ENCODE data around the gene CFAP74. TPM values are rescaled to one million over a fixed set of nuclear protein-coding genes. Genes with fewer than 3 reads are reported as not detected.
A peak's percentile ranks its signal among the peaks of the same experiment; 100 is the strongest.

The CFAP74 gene
- total and polyA plus RNA-seq, 9 of the 15 experiments (the other 6 are each of a cell fraction or from before 2014, with no cell fraction given), result 0.03 to 0.15 (median 0.05) TPM; not detected in 6

DNA sequence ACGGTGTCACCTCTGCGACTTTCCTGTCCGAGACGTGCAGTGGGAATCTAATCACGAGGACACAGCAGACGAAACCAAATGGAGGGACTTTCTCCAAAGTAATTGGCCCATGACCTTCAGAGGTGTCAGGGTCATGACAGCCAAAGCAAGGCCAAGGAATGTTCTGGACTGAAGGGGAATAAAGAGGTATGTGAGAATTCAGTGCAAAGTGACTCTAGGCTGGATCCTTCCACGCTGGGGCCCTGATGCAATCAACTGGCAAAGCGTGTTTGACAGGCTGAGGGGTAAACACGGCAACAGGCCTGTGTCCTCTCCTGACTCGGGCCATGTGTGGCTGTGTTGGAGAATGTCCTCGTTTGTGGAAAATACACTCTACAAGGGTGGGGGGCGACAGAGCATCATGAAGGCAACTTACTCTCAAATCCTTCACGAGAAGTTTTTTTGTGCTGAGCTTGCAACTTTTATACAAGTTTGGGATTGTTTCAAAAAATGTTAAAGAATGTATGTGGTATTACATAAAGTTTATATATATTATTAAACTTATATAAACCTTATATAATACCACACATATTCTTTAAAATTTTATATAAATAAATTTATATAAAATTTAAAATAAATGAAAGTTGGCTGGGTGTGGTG lies 1.7 kb downstream of the CFAP74 start (continued):
- TF ChIP-seq, protein P1, sequence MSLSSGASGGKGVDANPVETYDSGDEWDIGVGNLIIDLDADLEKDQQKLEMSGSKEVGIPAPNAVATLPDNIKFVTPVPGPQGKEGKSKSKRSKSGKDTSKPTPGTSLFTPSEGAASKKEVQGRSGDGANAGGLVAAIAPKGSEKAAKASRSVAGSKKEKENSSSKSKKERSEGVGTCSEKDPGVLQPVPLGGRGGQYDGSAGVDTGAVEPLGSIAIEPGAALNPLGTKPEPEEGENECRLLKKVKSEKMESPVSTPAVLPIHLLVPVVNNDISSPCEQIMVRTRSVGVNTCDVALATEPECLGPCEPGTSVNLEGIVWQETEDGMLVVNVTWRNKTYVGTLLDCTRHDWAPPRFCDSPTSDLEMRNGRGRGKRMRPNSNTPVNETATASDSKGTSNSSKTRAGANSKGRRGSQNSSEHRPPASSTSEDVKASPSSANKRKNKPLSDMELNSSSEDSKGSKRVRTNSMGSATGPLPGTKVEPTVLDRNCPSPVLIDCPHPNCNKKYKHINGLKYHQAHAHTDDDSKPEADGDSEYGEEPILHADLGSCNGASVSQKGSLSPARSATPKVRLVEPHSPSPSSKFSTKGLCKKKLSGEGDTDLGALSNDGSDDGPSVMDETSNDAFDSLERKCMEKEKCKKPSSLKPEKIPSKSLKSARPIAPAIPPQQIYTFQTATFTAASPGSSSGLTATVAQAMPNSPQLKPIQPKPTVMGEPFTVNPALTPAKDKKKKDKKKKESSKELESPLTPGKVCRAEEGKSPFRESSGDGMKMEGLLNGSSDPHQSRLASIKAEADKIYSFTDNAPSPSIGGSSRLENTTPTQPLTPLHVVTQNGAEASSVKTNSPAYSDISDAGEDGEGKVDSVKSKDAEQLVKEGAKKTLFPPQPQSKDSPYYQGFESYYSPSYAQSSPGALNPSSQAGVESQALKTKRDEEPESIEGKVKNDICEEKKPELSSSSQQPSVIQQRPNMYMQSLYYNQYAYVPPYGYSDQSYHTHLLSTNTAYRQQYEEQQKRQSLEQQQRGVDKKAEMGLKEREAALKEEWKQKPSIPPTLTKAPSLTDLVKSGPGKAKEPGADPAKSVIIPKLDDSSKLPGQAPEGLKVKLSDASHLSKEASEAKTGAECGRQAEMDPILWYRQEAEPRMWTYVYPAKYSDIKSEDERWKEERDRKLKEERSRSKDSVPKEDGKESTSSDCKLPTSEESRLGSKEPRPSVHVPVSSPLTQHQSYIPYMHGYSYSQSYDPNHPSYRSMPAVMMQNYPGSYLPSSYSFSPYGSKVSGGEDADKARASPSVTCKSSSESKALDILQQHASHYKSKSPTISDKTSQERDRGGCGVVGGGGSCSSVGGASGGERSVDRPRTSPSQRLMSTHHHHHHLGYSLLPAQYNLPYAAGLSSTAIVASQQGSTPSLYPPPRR (CRISPR knock-in tag; IDR thresholded peaks at IDR 0.05; ENCODE audit: borderline replicate concordance), result no peak
- TF ChIP-seq LEF1 (IDR thresholded peaks at IDR 0.05) (peak; percentile 41; the same call in 1 of the 2 replicates), L3MBTL2 (IDR thresholded peaks at IDR 0.05) (peak; percentile 94), RBFOX2 (IDR thresholded peaks at IDR 0.05; ENCODE audit: low read depth, low read length) (no peak), EP400 (IDR thresholded peaks at IDR 0.05) (peak; percentile 32; the same call in 1 of the 2 replicates), NFYB (IDR thresholded peaks at IDR 0.05; ENCODE audit: extremely low read depth, insufficient read length) (no peak), NCOA2 (IDR thresholded peaks at IDR 0.05; ENCODE audit: partially characterized antibody in 2 of 2) (no peak), TARDBP (IDR thresholded peaks at IDR 0.05) (peak; percentile 50), EP300 (IDR thresholded peaks at IDR 0.05; ENCODE audit: low read length) (peak; percentile 44; the same call in 1 of the 2 replicates), TRIM24 (IDR thresholded peaks at IDR 0.05) (peak; percentile 52 to 71; a peak in 2 of 4 replicates), TCF7L2 (IDR thresholded peaks at IDR 0.05; ENCODE audit: low read depth, low read length) (no peak), ZNF668 (CRISPR knock-in tag; IDR thresholded peaks at IDR 0.05) (no peak), DIDO1 (tag; IDR thresholded peaks at IDR 0.05; ENCODE audit: low read depth) (0 out of 2 replicates have a peak, but pooled peaks have one; percentile 8), CCAR2 (IDR thresholded peaks at IDR 0.05; ENCODE audit: low read depth, low read length) (no peak), ZNF146 (CRISPR knock-in tag; IDR thresholded peaks at IDR 0.05; ENCODE audit: unreplicated experiment) (no peak), NBN (IDR thresholded peaks at IDR 0.05; ENCODE audit: low read depth) (0 out of 2 replicates have a peak, but pooled peaks have one; percentile 31), NR1H2 (CRISPR knock-in tag; IDR thresholded peaks at IDR 0.05) (no peak)
- TF ChIP-seq, protein P2, sequence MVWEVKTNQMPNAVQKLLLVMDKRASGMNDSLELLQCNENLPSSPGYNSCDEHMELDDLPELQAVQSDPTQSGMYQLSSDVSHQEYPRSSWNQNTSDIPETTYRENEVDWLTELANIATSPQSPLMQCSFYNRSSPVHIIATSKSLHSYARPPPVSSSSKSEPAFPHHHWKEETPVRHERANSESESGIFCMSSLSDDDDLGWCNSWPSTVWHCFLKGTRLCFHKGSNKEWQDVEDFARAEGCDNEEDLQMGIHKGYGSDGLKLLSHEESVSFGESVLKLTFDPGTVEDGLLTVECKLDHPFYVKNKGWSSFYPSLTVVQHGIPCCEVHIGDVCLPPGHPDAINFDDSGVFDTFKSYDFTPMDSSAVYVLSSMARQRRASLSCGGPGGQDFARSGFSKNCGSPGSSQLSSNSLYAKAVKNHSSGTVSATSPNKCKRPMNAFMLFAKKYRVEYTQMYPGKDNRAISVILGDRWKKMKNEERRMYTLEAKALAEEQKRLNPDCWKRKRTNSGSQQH (CRISPR knock-in tag; IDR thresholded peaks at IDR 0.05), result no peak
- TF ChIP-seq, protein P3, sequence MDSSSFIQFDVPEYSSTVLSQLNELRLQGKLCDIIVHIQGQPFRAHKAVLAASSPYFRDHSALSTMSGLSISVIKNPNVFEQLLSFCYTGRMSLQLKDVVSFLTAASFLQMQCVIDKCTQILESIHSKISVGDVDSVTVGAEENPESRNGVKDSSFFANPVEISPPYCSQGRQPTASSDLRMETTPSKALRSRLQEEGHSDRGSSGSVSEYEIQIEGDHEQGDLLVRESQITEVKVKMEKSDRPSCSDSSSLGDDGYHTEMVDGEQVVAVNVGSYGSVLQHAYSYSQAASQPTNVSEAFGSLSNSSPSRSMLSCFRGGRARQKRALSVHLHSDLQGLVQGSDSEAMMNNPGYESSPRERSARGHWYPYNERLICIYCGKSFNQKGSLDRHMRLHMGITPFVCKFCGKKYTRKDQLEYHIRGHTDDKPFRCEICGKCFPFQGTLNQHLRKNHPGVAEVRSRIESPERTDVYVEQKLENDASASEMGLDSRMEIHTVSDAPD (CRISPR knock-in tag; IDR thresholded peaks at IDR 0.05), result no peak
- TF ChIP-seq, protein P4, sequence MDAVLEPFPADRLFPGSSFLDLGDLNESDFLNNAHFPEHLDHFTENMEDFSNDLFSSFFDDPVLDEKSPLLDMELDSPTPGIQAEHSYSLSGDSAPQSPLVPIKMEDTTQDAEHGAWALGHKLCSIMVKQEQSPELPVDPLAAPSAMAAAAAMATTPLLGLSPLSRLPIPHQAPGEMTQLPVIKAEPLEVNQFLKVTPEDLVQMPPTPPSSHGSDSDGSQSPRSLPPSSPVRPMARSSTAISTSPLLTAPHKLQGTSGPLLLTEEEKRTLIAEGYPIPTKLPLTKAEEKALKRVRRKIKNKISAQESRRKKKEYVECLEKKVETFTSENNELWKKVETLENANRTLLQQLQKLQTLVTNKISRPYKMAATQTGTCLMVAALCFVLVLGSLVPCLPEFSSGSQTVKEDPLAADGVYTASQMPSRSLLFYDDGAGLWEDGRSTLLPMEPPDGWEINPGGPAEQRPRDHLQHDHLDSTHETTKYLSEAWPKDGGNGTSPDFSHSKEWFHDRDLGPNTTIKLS (IDR thresholded peaks at IDR 0.05; ENCODE audit: borderline replicate concordance, low read depth), result no peak
